Vagina (tissue), 2 donors: ENCODE results near the gene CSMD2.

ENCODE experiments used
- CTCF ChIP-seq, 3 experiments: fragments of 450-650 bp in 2 of 3; fragments of 200-600 bp in 1 of 3; sonication (generic) in 1 of 3; IDR thresholded peaks; one replicate each; pipeline ENCODE4 v1.5.1; 2017 to 2019; ENCODE audit warnings: antibody characterized with exemption in 3 of 3, mild to moderate bottlenecking in 2 of 3, moderate library complexity in 2 of 3
- POLR2A ChIP-seq, 2 donors: fragments of 450-650 bp; IDR thresholded peaks; one replicate each; pipeline ENCODE4 v1.6.1; 2017; ENCODE audit warnings: antibody characterized with exemption in 2 of 2, mild to moderate bottlenecking in 2 of 2, moderate library complexity in 2 of 2
- POLR2AphosphoS5 ChIP-seq, 2 donors: sonication (generic); formaldehyde crosslinking; IDR thresholded peaks; one replicate each; pipeline ENCODE4 v1.9.0; 2017; ENCODE audit warnings: antibody characterized with exemption in 2 of 2, mild to moderate bottlenecking in 2 of 2, low read depth in 1 of 2; ENCODE audit not compliant: insufficient read depth in 1 of 2

GRCh38 chr1:34108269-34108668 is 56.8 kb downstream of the CSMD2 start:
- no peak for TF ChIP-seq CTCF (IDR thresholded peaks at IDR 0.05)
- no peak for TF ChIP-seq POLR2AphosphoS5 (IDR thresholded peaks at IDR 0.05; ENCODE audit: insufficient read depth in 1 of 2, low read depth in 1 of 2)
- TF ChIP-seq POLR2A (IDR thresholded peaks at IDR 0.05) = no peak
